Astrocyte (in vitro differentiated cells and primary cell): ENCODE data around the gene RALGAPA2. TPM values are rescaled to one million over a fixed set of nuclear protein-coding genes. Genes with fewer than 3 reads are reported as not detected.
A peak's percentile ranks its signal among the peaks of the same experiment; 100 is the strongest.

ENCODE experiments used
- DNase-seq: peaks from one replicate; pipeline ENCODE4 v3.0.0-alpha.2; 2010; ENCODE audit warnings: low read depth
- FAIRE-seq: peaks from 2 replicates; lab custom pipeline; 2011; peaks lifted over from hg19 to GRCh38; lab: Jason Lieb, UNC
- H2AFZ ChIP-seq: 2 replicates; pipeline ENCODE4 v1.6.0; 2012; ENCODE audit warnings: low read depth, low read length, inconsistent platforms
- H3K27ac ChIP-seq: 2 replicates; pipeline ENCODE4 v1.5.1; 2011; ENCODE audit warnings: low read depth, low read length, inconsistent platforms
- H3K27me3 ChIP-seq: 2 replicates; pipeline ENCODE4 v1.6.0; 2011; ENCODE audit warnings: low read length, inconsistent platforms; ENCODE audit not compliant: insufficient read depth
- H3K36me3 ChIP-seq: 2 replicates; pipeline ENCODE4 v1.5.1; 2011; ENCODE audit warnings: low read length, inconsistent platforms; ENCODE audit not compliant: insufficient read depth
- H3K4me1 ChIP-seq: 2 replicates; pipeline ENCODE4 v1.5.1; 2011; ENCODE audit warnings: low read length, inconsistent platforms; ENCODE audit not compliant: insufficient read depth
- H3K4me2 ChIP-seq: 2 replicates; pipeline ENCODE4 v1.6.0; 2012; ENCODE audit warnings: low read length, inconsistent platforms
- H3K4me3 ChIP-seq: 2 replicates; pipeline ENCODE4 v1.5.1; 2011; ENCODE audit warnings: low read depth, mild to moderate bottlenecking, low read length, inconsistent platforms; ENCODE audit not compliant: insufficient read depth
- H3K79me2 ChIP-seq: 2 replicates; pipeline ENCODE4 v1.6.0; 2012; ENCODE audit warnings: mild to moderate bottlenecking, low read length, inconsistent platforms; ENCODE audit not compliant: insufficient read depth
- H3K9ac ChIP-seq: 2 replicates; pipeline ENCODE4 v1.6.0; 2012; ENCODE audit warnings: mild to moderate bottlenecking, low read length, inconsistent platforms
- H3K9me3 ChIP-seq: 2 replicates; pipeline ENCODE4 v1.5.1; 2012; ENCODE audit warnings: low read depth, mild to moderate bottlenecking, low read length, inconsistent platforms; ENCODE audit not compliant: insufficient read depth
- H4K20me1 ChIP-seq: 2 replicates; pipeline ENCODE4 v1.6.0; 2012; ENCODE audit warnings: low read length, inconsistent platforms; ENCODE audit not compliant: insufficient read depth
- H3K27ac Mint-ChIP-seq: one replicate; pipeline ENCODE4 v1.8.0; 2021; ENCODE audit warnings: mild to moderate bottlenecking, mixed read lengths; ENCODE audit not compliant: unreplicated experiment
- H3K27me3 Mint-ChIP-seq: one replicate; pipeline ENCODE4 v1.8.0; 2021; ENCODE audit warnings: low read depth, mixed read lengths; ENCODE audit not compliant: unreplicated experiment
- H3K36me3 Mint-ChIP-seq: one replicate; pipeline ENCODE4 v1.8.0; 2021; ENCODE audit warnings: low read depth, mixed read lengths; ENCODE audit not compliant: unreplicated experiment
- H3K4me1 Mint-ChIP-seq: one replicate; pipeline ENCODE4 v1.8.0; 2021; ENCODE audit warnings: low read depth, mixed read lengths; ENCODE audit not compliant: unreplicated experiment
- H3K4me3 Mint-ChIP-seq: one replicate; pipeline ENCODE4 v1.8.0; 2021; ENCODE audit warnings: mild to moderate bottlenecking, moderate library complexity, mixed read lengths; ENCODE audit not compliant: unreplicated experiment
- H3K9me3 Mint-ChIP-seq: one replicate; pipeline ENCODE4 v1.8.0; 2021; ENCODE audit warnings: mild to moderate bottlenecking, mixed read lengths; ENCODE audit not compliant: unreplicated experiment
- EZH2 ChIP-seq: IDR thresholded peaks from 2 replicates; pipeline ENCODE4 v1.6.1; 2012; ENCODE audit warnings: mild to moderate bottlenecking, low read length, inconsistent platforms; ENCODE audit not compliant: insufficient read depth
- total RNA-seq: library from RNA; stranded (reverse); gene quantifications from 2 replicates; pipeline ENCODE4 v1.2.1, GENCODE V29; 2021
- TF ChIP-seq, protein P1 (sequence below): IDR thresholded peaks from 2 replicates; pipeline ENCODE4 v1.5.1; 2011; ENCODE audit warnings: low read depth, mild to moderate bottlenecking, inconsistent platforms, low read length, moderate library complexity; ENCODE audit not compliant: insufficient read depth

RALGAPA2 gene
- total RNA-seq, 1 donor from 2014 or later, result 6.6 TPM

- H3K4me3 ChIP-seq, result no peak overlapping the region
- no peaks in the 10 kb centered on the region for H3K9me3 ChIP-seq
- H3K27me3 ChIP-seq, result no peaks in the 10 kb centered on the region
- H2AFZ ChIP-seq, result no peak overlapping the region
- Mint-ChIP-seq H3K4me3 (no peak overlapping the region), H3K36me3 (no peaks in the 10 kb centered on the region), H3K27ac (no peak overlapping the region), H3K4me1 (peaks cover 2% of the 10 kb centered on the region), H3K27me3 (peaks cover 4% of the 10 kb centered on the region), H3K9me3 (no peaks in the 10 kb centered on the region)
- H3K27ac ChIP-seq, result peak overlapping the region; percentile 61
- no peak for DNase-seq
- peak overlapping the region; percentile 27 for H3K9ac ChIP-seq
- TF ChIP-seq EZH2, result no peak
- TF ChIP-seq, protein P1, sequence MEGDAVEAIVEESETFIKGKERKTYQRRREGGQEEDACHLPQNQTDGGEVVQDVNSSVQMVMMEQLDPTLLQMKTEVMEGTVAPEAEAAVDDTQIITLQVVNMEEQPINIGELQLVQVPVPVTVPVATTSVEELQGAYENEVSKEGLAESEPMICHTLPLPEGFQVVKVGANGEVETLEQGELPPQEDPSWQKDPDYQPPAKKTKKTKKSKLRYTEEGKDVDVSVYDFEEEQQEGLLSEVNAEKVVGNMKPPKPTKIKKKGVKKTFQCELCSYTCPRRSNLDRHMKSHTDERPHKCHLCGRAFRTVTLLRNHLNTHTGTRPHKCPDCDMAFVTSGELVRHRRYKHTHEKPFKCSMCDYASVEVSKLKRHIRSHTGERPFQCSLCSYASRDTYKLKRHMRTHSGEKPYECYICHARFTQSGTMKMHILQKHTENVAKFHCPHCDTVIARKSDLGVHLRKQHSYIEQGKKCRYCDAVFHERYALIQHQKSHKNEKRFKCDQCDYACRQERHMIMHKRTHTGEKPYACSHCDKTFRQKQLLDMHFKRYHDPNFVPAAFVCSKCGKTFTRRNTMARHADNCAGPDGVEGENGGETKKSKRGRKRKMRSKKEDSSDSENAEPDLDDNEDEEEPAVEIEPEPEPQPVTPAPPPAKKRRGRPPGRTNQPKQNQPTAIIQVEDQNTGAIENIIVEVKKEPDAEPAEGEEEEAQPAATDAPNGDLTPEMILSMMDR, result no peak
- H3K4me1 ChIP-seq, result peaks cover 5% of the 10 kb centered on the region
- no peaks in the 10 kb centered on the region for H3K36me3 ChIP-seq
- no peak for FAIRE-seq
- no peaks in the 10 kb centered on the region for H3K79me2 ChIP-seq
- no peaks in the 10 kb centered on the region for H4K20me1 ChIP-seq
- H3K4me2 ChIP-seq, result peak overlapping the region; percentile 1
Observed at GRCh38 chr20:20732641-20733040, 20.2 kb upstream of the RALGAPA2 start.

DNA sequence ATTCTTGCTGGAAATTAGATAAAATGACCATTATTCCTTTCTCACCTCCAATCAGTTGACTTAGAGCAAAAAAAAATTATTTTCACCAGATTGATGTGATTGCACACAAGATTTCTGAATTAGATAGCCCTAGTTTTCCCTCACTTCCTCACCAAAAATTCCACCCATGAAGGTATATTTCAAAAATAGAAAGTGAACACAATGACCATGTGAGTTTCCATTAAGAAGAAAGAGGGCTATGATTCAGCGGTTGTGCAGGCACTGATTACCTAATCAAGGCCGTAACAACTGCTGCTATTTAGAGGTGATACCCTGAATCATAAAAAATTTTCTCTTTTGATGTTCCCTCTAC is 19.5 kb upstream of the RALGAPA2 start:
- Histone ChIP-seq H3K4me1 (peaks cover 5% of the 10 kb centered on the region), H3K27me3 (peaks cover 2% of the 10 kb centered on the region), H3K27ac (peak overlapping the region; percentile 61), H3K9me3 (no peaks in the 10 kb centered on the region), H3K36me3 (no peaks in the 10 kb centered on the region), H2AFZ (no peak overlapping the region), H4K20me1 (no peaks in the 10 kb centered on the region), H3K4me2 (peak overlapping the region; percentile 46), H3K9ac (peak overlapping the region; percentile 51), H3K4me3 (no peak overlapping the region), H3K79me2 (no peaks in the 10 kb centered on the region)
- TF ChIP-seq, protein P1, result no peak
- TF ChIP-seq EZH2, result no peak
- H3K27me3 Mint-ChIP-seq, result peaks cover 4% of the 10 kb centered on the region
- no peak overlapping the region for H3K4me3 Mint-ChIP-seq
- no peak for FAIRE-seq
- no peaks in the 10 kb centered on the region for H3K36me3 Mint-ChIP-seq
- no peaks in the 10 kb centered on the region for H3K9me3 Mint-ChIP-seq
- H3K4me1 Mint-ChIP-seq, result peaks cover 2% of the 10 kb centered on the region
- DNase-seq, result peak; percentile 37
- no peak overlapping the region for H3K27ac Mint-ChIP-seq

DNA sequence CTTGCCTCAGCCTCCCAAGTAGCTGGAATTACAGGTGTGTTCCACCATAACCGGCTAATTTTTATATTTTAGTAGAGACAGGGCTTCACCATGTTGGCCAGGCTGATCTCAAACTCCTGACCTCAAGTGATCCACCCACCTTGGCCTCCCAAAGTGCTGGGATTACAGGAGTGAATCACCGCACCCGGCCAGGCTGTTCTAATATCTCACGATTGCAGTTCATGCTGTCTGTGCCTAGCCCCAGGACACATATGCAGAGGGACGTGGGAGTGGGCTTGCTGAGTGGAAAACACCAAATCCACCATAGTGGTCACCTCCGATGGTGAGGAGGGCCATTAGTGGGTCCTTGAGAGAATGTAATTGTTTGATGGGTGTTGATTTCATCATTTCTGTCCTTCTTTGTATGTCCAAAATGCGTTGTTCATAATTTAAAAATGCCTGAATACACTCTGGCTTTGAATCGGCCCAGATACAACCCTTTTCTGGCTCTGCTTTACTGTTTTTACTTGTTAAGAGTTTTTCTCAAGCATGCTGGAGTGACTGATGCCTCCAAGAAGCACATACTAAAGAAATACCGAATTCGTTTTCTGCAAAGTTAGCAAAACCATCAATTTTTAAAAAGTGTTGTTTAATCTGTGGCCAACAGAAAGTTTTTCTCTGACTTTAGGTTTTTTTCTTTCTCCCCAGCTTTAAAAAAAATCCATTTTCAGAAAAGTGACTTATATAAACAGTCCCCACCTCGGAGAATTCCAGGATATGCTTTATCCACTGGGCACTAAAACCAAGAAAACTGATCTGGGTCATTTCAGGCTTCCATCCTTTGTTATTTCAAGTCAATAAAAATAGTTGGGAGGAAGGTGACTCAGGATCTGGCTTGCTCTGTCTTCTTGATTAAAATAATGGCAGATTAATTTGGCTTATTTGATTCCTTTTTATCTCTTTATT is 18.8 kb upstream of the RALGAPA2 start:
- Mint-ChIP-seq H3K27ac (no peak overlapping the region), H3K4me3 (no peak overlapping the region), H3K4me1 (peaks cover 2% of the 10 kb centered on the region), H3K27me3 (peaks cover under 1% of the 10 kb centered on the region), H3K9me3 (no peaks in the 10 kb centered on the region), H3K36me3 (no peaks in the 10 kb centered on the region)
- H3K27ac ChIP-seq, result peak overlapping the region; percentile 61
- no peaks in the 10 kb centered on the region for H3K9me3 ChIP-seq
- H3K36me3 ChIP-seq, result no peaks in the 10 kb centered on the region
- peaks cover 2% of the 10 kb centered on the region for H3K27me3 ChIP-seq
- FAIRE-seq (no peak), DNase-seq (no peak)
- peak overlapping the region; percentile 51 for H3K9ac ChIP-seq
- H3K79me2 ChIP-seq, result no peaks in the 10 kb centered on the region
- peak overlapping the region; percentile 46 for H3K4me2 ChIP-seq
- H4K20me1 ChIP-seq, result no peaks in the 10 kb centered on the region
- TF ChIP-seq, protein P1, result no peak
- TF ChIP-seq EZH2, result no peak
- no peak overlapping the region for H3K4me3 ChIP-seq
- H3K4me1 ChIP-seq, result peaks cover 5% of the 10 kb centered on the region
- no peak overlapping the region for H2AFZ ChIP-seq
